Subcutaneous abdominal adipose tissue (tissue), 5 donors: Measurements from ENCODE around the gene POMGNT2.

Experiments
- H3K27ac ChIP-seq: one replicate; pipeline ENCODE4 v1.7.0; 2013; ENCODE audit warnings: low read depth, mild to moderate bottlenecking, inconsistent platforms, low read length, moderate library complexity
- H3K27me3 ChIP-seq, 5 donors: one replicate each; pipeline ENCODE4 v1.7.0; 2013; ENCODE audit warnings: low read length in 5 of 5, inconsistent platforms in 1 of 5; ENCODE audit not compliant: control insufficient read depth in 5 of 5, insufficient read depth in 4 of 5
- H3K36me3 ChIP-seq, 5 donors: one replicate each; pipeline ENCODE4 v1.7.0; 2013; ENCODE audit warnings: low read length in 5 of 5; ENCODE audit not compliant: control insufficient read depth in 5 of 5, insufficient read depth in 5 of 5
- H3K4me1 ChIP-seq, 5 donors: one replicate each; pipeline ENCODE4 v1.7.0; 2013; ENCODE audit warnings: low read length in 5 of 5, mild to moderate bottlenecking in 3 of 5, moderate library complexity in 1 of 5; ENCODE audit not compliant: control insufficient read depth in 5 of 5, insufficient read depth in 5 of 5
- H3K4me3 ChIP-seq, 5 donors: one replicate each; pipeline ENCODE4 v1.7.0; 2013; ENCODE audit warnings: low read length in 5 of 5, low read depth in 1 of 5
- H3K9ac ChIP-seq, 5 donors: one replicate each; pipeline ENCODE4 v1.7.0; 2013; ENCODE audit warnings: low read length in 5 of 5, mild to moderate bottlenecking in 4 of 5, moderate library complexity in 3 of 5
- H3K9me3 ChIP-seq, 5 donors: one replicate each; pipeline ENCODE4 v1.7.0; 2013; ENCODE audit warnings: low read length in 5 of 5; ENCODE audit not compliant: control insufficient read depth in 5 of 5
- donor health status: healthy.
- donor health status: healthy.
- donor health status: healthy.
- donor health status: healthy.
- donor health status: healthy.

POMGNT2 gene

GRCh38 chr3:43105596-43106292 is at the start of gene POMGNT2:
POMGNT2 (minus strand) TSS chr3:43106079; CDS start chr3:43081431, 24,648 bp downstream.
- Histone ChIP-seq H3K27ac (no peak within 1 kb of the TSS), H3K9ac (peak within 1 kb of the TSS; percentile 56 to 72 (median 64)), H3K36me3 (no peaks in the 10 kb centered on the region)

DNA sequence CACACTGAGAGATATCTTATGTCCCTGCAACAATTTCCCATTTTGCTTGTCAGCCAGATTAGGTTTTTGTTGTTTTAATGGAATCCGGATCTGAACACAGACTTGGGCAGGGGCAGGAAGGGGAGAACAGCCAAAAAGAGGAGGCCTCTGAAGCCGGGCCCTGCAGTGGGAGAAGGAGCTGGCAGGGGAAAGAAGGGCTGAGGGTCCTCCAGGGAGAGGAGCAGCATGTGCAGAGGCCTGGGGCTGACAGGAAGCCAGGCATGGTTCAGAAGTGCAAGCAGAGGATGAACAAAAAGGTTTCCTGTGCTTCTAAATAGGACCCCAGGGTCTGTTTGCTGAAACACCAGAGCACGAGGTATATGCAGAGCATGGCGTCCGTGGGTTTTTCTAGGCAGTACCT is 49.1 kb upstream of the POMGNT2 start:
- no peak overlapping the region for H3K27ac ChIP-seq
- H3K27me3 ChIP-seq = peaks cover 0 to 3% (median 0%) of the 10 kb centered on the region in 5 donors
- H3K4me1 ChIP-seq = peaks cover 0 to 15% (median 14%) of the 10 kb centered on the region in 5 donors
- no peaks in the 10 kb centered on the region for H3K36me3 ChIP-seq
- no peak overlapping the region for H3K9ac ChIP-seq
- no peaks in the 10 kb centered on the region for H3K9me3 ChIP-seq
- H3K4me3 ChIP-seq = no peak overlapping the region

More at GRCh38 chr3:43105596-43106292, at the start of gene POMGNT2:
- peaks cover 6 to 25% (median 17%) of the 10 kb centered on the region in 5 donors for H3K4me1 ChIP-seq
- no peaks in the 10 kb centered on the region for H3K27me3 ChIP-seq
- peak within 1 kb of the TSS; percentile 71 to 87 (median 76) for H3K4me3 ChIP-seq
- H3K9me3 ChIP-seq = no peaks in the 10 kb centered on the region

- Histone ChIP-seq H3K27ac (peak overlapping the region; percentile 14), H3K4me1 (peaks cover 0 to 15% (median 14%) of the 10 kb centered on the region in 5 donors), H3K9ac (no peak overlapping the region), H3K9me3 (no peaks in the 10 kb centered on the region), H3K4me3 (no peak overlapping the region), H3K27me3 (peaks cover 0 to 3% (median 0%) of the 10 kb centered on the region in 5 donors), H3K36me3 (no peaks in the 10 kb centered on the region)
Measured at GRCh38 chr3:43153216-43154083, 47.6 kb upstream of the POMGNT2 start.

DNA sequence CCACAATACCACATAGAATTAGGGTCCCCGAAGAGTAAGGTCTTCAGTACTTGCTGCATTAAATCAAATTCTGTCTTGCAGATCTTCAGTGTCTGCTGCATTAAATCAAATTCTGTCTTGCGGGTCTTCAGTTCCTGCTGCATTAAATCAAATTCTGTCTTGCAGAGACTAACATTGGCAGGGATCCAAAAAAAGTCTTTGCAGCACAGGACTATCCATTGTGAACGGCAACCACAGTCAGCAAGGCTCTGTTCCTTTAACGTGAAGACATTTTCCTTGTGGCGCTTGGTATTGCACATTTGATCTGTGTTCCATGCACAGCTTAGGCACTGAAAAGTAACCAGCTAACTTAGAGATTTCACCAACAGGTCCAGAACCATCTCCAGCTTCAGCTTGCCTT is 46.8 kb upstream of the POMGNT2 start:
- Histone ChIP-seq H3K9me3 (no peaks in the 10 kb centered on the region), H3K4me1 (peaks cover 0 to 15% (median 14%) of the 10 kb centered on the region in 5 donors), H3K27me3 (peaks cover 0 to 3% (median 0%) of the 10 kb centered on the region in 5 donors), H3K9ac (no peak overlapping the region), H3K36me3 (no peaks in the 10 kb centered on the region), H3K27ac (peak overlapping the region; percentile 14), H3K4me3 (no peak overlapping the region)

DNA sequence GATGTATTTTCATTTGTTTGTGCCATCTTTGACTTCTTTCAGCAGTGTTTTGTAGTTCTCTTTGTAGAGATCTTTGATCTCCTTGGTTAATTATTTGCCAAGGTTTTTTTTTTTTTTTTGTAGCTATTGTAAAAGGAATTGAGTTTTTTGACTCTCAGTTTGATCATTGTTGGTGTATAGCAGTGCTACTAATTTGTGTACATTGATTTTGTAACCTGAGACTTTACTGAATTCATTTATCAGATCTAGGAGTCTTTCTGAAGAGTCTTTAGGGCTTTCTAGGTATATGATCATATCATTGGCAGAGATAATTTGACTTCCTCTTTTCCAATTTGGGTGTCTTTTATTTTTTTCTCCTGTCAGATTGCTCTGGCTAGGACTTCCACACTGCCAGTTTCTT is 42.2 kb upstream of the POMGNT2 start:
- no peaks in the 10 kb centered on the region for H3K9me3 ChIP-seq
- peaks cover 0 to 13% (median 6%) of the 10 kb centered on the region in 5 donors for H3K4me1 ChIP-seq
- no peak overlapping the region for H3K27ac ChIP-seq
- H3K27me3 ChIP-seq = peaks cover 0 to 3% (median 0%) of the 10 kb centered on the region in 5 donors
- no peak overlapping the region for H3K4me3 ChIP-seq
- no peaks in the 10 kb centered on the region for H3K36me3 ChIP-seq
- no peak overlapping the region for H3K9ac ChIP-seq

GRCh38 chr3:43146599-43146998 is 40.7 kb upstream of the POMGNT2 start:
- peaks cover 0 to 3% (median 0%) of the 10 kb centered on the region in 5 donors for H3K27me3 ChIP-seq
- no peaks in the 10 kb centered on the region for H3K36me3 ChIP-seq
- no peak overlapping the region for H3K9ac ChIP-seq
- no peak overlapping the region for H3K27ac ChIP-seq
- peaks cover 0 to 7% (median 0%) of the 10 kb centered on the region in 5 donors for H3K4me1 ChIP-seq
- H3K4me3 ChIP-seq = no peak overlapping the region
- no peaks in the 10 kb centered on the region for H3K9me3 ChIP-seq

- Histone ChIP-seq H3K27ac (peak overlapping the region; percentile 13), H3K4me3 (no peak overlapping the region), H3K4me1 (peaks cover 0 to 7% (median 0%) of the 10 kb centered on the region in 5 donors), H3K9me3 (no peaks in the 10 kb centered on the region), H3K27me3 (no peaks in the 10 kb centered on the region), H3K36me3 (no peaks in the 10 kb centered on the region), H3K9ac (no peak overlapping the region)
Measured at GRCh38 chr3:43144761-43145490, 39.0 kb upstream of the POMGNT2 start.

DNA sequence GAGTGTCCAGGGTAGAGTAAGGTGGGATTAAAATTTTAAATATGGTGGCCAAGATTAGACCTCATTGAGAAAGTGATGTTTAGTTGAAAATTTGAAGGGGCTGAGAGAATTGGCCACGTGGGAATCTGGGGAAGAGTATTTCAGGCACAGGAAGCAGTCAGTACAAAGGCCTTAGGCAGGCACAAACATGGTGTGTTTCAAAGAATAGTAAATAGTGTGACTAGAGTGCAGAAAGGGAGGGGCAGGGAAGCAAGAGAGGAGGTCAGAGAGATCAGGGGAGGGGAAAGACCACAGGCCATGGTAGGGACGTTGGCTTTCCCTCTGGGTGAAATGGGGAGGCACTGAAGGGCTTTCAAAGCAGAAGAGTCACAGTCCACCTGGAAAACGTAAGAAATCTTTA is 36.6 kb upstream of the POMGNT2 start:
- Histone ChIP-seq H3K9me3 (peaks cover 0 to 2% (median 0%) of the 10 kb centered on the region in 5 donors), H3K9ac (no peak overlapping the region), H3K27me3 (no peaks in the 10 kb centered on the region), H3K4me3 (no peak overlapping the region), H3K4me1 (peaks cover 0 to 7% (median 0%) of the 10 kb centered on the region in 5 donors), H3K36me3 (no peaks in the 10 kb centered on the region), H3K27ac (no peak overlapping the region)

GRCh38 chr3:43138488-43139231 is 32.8 kb upstream of the POMGNT2 start:
- Histone ChIP-seq H3K4me1 (no peaks in the 10 kb centered on the region), H3K9ac (no peak overlapping the region), H3K27ac (no peak overlapping the region), H3K4me3 (no peak overlapping the region), H3K36me3 (no peaks in the 10 kb centered on the region), H3K9me3 (peaks cover 0 to 6% (median 2%) of the 10 kb centered on the region in 5 donors), H3K27me3 (no peaks in the 10 kb centered on the region)
